HL-60 (cell line): ENCODE measurements around the gene DDX60.

ENCODE experiments used
- CTCF ChIP-seq: IDR thresholded peaks from one replicate; pipeline ENCODE4 v1.5.1; 2011; ENCODE audit warnings: low read length, control low read depth, inconsistent platforms; ENCODE audit not compliant: insufficient read depth
- GABPA ChIP-seq: IDR thresholded peaks from 2 replicates; pipeline ENCODE4 v1.6.1; 2012; ENCODE audit warnings: low read depth
- POLR2AphosphoS5 ChIP-seq: IDR thresholded peaks from 2 replicates; pipeline ENCODE4 v1.6.1; 2012; ENCODE audit warnings: low read depth
- TF ChIP-seq, protein P1 (sequence below): IDR thresholded peaks from 2 replicates; pipeline ENCODE4 v1.6.1; 2012; ENCODE audit warnings: low read depth; ENCODE audit not compliant: insufficient replicate concordance

DNA sequence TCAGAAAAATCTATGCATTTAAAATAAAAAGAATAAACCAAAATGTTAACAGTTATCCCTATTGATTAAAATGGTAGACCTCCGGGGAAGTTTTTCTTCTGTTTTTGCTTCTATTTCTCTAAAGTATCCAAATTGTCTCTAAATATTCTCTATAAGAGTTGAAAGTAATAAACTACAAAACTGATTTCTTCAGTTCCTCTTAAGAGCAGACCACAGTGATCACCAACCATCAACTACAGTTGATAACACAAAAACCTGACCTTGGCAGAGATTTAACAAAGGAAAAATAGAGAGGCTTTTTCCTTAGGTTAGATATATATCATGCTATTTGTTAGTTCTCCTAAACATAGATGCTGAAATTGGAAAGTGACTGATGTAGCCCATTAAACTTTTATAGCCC is 27.3 kb downstream of the DDX60 start:
- no peak for TF ChIP-seq CTCF
- TF ChIP-seq GABPA = no peak
- no peak for TF ChIP-seq POLR2AphosphoS5
- TF ChIP-seq, protein P1, sequence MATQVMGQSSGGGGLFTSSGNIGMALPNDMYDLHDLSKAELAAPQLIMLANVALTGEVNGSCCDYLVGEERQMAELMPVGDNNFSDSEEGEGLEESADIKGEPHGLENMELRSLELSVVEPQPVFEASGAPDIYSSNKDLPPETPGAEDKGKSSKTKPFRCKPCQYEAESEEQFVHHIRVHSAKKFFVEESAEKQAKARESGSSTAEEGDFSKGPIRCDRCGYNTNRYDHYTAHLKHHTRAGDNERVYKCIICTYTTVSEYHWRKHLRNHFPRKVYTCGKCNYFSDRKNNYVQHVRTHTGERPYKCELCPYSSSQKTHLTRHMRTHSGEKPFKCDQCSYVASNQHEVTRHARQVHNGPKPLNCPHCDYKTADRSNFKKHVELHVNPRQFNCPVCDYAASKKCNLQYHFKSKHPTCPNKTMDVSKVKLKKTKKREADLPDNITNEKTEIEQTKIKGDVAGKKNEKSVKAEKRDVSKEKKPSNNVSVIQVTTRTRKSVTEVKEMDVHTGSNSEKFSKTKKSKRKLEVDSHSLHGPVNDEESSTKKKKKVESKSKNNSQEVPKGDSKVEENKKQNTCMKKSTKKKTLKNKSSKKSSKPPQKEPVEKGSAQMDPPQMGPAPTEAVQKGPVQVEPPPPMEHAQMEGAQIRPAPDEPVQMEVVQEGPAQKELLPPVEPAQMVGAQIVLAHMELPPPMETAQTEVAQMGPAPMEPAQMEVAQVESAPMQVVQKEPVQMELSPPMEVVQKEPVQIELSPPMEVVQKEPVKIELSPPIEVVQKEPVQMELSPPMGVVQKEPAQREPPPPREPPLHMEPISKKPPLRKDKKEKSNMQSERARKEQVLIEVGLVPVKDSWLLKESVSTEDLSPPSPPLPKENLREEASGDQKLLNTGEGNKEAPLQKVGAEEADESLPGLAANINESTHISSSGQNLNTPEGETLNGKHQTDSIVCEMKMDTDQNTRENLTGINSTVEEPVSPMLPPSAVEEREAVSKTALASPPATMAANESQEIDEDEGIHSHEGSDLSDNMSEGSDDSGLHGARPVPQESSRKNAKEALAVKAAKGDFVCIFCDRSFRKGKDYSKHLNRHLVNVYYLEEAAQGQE = no peak
